Activated CD8-positive, alpha-beta T cell treated with anti-CD3 and anti-CD28 coated beads, Interleukin-2, amount 10 ng/mL, durations not matched to agents 7 days and 5 days (primary cell): Measurements from ENCODE around the gene ZNF283. TPM values are rescaled to one million over a fixed set of nuclear protein-coding genes. Genes with fewer than 3 reads are reported as not detected.
"Not testable (repeated sequence)": the region's sequence is repeated elsewhere in the genome, so short reads cannot be mapped to it uniquely, and the experiment has no call there.

ENCODE experiments used
- ATAC-seq: fragments of 150-1000 bp; cut with Tn5 transposase; one replicate; pipeline ENCODE4 v1.10.0; 2021; ENCODE audit warnings: moderate library complexity
- CTCF ChIA-PET: fragments of 350-600 bp; sonication (Branson Sonifier 250); formaldehyde crosslinking; loops from one replicate; lab custom pipeline; 2021; ENCODE audit warnings: antibody characterized with exemption; lab: Charles Lee
- POLR2A ChIA-PET: fragments of 350-600 bp; sonication (Branson Sonifier 250); formaldehyde crosslinking; loops from one replicate; lab custom pipeline; 2021; ENCODE audit warnings: antibody characterized with exemption; lab: Charles Lee
- DNase-seq: peaks from one replicate; pipeline ENCODE4 v3.0.0-alpha.2; 2020
- H3K27ac Mint-ChIP-seq: one replicate; pipeline ENCODE4 v1.8.0; 2021; ENCODE audit warnings: mild to moderate bottlenecking, mixed read lengths
- H3K27me3 Mint-ChIP-seq: one replicate; pipeline ENCODE4 v1.8.0; 2021; ENCODE audit warnings: low read depth, mixed read lengths
- H3K36me3 Mint-ChIP-seq: one replicate; pipeline ENCODE4 v1.8.0; 2021; ENCODE audit warnings: low read depth, mixed read lengths
- H3K4me1 Mint-ChIP-seq: one replicate; pipeline ENCODE4 v1.8.0; 2021; ENCODE audit warnings: low read depth, mixed read lengths
- H3K4me3 Mint-ChIP-seq: one replicate; pipeline ENCODE4 v1.8.0; 2021; ENCODE audit warnings: mild to moderate bottlenecking, mixed read lengths
- H3K9me3 Mint-ChIP-seq: one replicate; pipeline ENCODE4 v1.8.0; 2022; ENCODE audit warnings: mixed read lengths; ENCODE audit not compliant: insufficient read depth
- total RNA-seq, 2 experiments: library from RNA; stranded (reverse); gene quantifications; one replicate each; pipeline ENCODE4 v1.2.3, GENCODE V29; 2021

Gene ZNF283
- total RNA-seq, 2 experiments from 2014 or later, result 4.9 to 6.9 TPM

- CTCF ChIA-PET, result no interaction called here
- no peak for ATAC-seq
- H3K4me1 Mint-ChIP-seq, result peaks cover 10% of the 10 kb centered on the region
- DNase-seq, result no peak
- H3K4me3 Mint-ChIP-seq, result no peak overlapping the region
- H3K36me3 Mint-ChIP-seq, result peaks cover 5% of the 10 kb centered on the region
- no peaks in the 10 kb centered on the region for H3K9me3 Mint-ChIP-seq
- H3K27ac Mint-ChIP-seq, result no peak overlapping the region
- H3K27me3 Mint-ChIP-seq, result peaks cover 27% of the 10 kb centered on the region
- POLR2A ChIA-PET, result no interaction called here
Observed at GRCh38 chr19:43818500-43818899, 8.6 kb upstream of the ZNF283 start.

- H3K27ac Mint-ChIP-seq, result no peak overlapping the region
- ChIA-PET CTCF (interaction anchor here (0.9 to 1.6 kb wide), 3 partner anchors 11 to 54 kb away, joined by 3 to 9 read pairs (median 3); no protein-coding TSS in a partner anchor), POLR2A (interaction anchor here (0.6 to 0.9 kb wide), 2 partner anchors 33 to 163 kb away, joined by 3 read pairs; no protein-coding TSS in a partner anchor)
- peak overlapping the region; percentile 53 for H3K4me3 Mint-ChIP-seq
- peaks cover 10% of the 10 kb centered on the region for H3K4me1 Mint-ChIP-seq
- DNase-seq (no peak), ATAC-seq (no peak)
- H3K9me3 Mint-ChIP-seq, result peaks cover 4% of the 10 kb centered on the region
- H3K36me3 Mint-ChIP-seq, result peaks cover 5% of the 10 kb centered on the region
- peaks cover 39% of the 10 kb centered on the region for H3K27me3 Mint-ChIP-seq
Observed at GRCh38 chr19:43820098-43820883, 6.8 kb upstream of the ZNF283 start.

- H3K36me3 Mint-ChIP-seq, result peaks cover 5% of the 10 kb centered on the region
- DNase-seq (no peak), ATAC-seq (no peak)
- H3K4me3 Mint-ChIP-seq, result no peak overlapping the region
- CTCF ChIA-PET, result interaction anchor here (1.2 to 1.6 kb wide), 3 partner anchors 11 to 55 kb away, joined by 3 to 9 read pairs (median 4); no protein-coding TSS in a partner anchor
- peaks cover 5% of the 10 kb centered on the region for H3K9me3 Mint-ChIP-seq
- H3K27me3 Mint-ChIP-seq, result peaks cover 39% of the 10 kb centered on the region
- peaks cover 11% of the 10 kb centered on the region for H3K4me1 Mint-ChIP-seq
- POLR2A ChIA-PET, result interaction anchor here (0.6 to 0.9 kb wide), 3 partner anchors 32 to 744 kb away, joined by 3 read pairs; no protein-coding TSS in a partner anchor
- no peak overlapping the region for H3K27ac Mint-ChIP-seq
Observed at GRCh38 chr19:43820884-43821215, 6.3 kb upstream of the ZNF283 start.

GRCh38 chr19:43823856-43824255 lies 3.3 kb upstream of the ZNF283 start:
- ATAC-seq, POLR2A ChIA-PET, DNase-seq, H3K4me3 Mint-ChIP-seq, H3K27ac Mint-ChIP-seq: not testable (repeated sequence)
- peaks cover 21% of the 10 kb centered on the region for H3K36me3 Mint-ChIP-seq
- CTCF ChIA-PET, result interaction anchor here (0.6 kb wide), 1 partner anchor 78 kb away, joined by 3 read pairs; no protein-coding TSS in a partner anchor
- peaks cover 29% of the 10 kb centered on the region for H3K27me3 Mint-ChIP-seq
- H3K4me1 Mint-ChIP-seq, result peaks cover 31% of the 10 kb centered on the region
- peaks cover 15% of the 10 kb centered on the region for H3K9me3 Mint-ChIP-seq

- H3K4me3 Mint-ChIP-seq, H3K27ac Mint-ChIP-seq, CTCF ChIA-PET, POLR2A ChIA-PET, ATAC-seq, DNase-seq: not testable (repeated sequence)
- H3K36me3 Mint-ChIP-seq, result peaks cover 27% of the 10 kb centered on the region
- peaks cover 31% of the 10 kb centered on the region for H3K4me1 Mint-ChIP-seq
- peaks cover 15% of the 10 kb centered on the region for H3K9me3 Mint-ChIP-seq
- peaks cover 29% of the 10 kb centered on the region for H3K27me3 Mint-ChIP-seq
Observed at GRCh38 chr19:43824572-43824971, 2.5 kb upstream of the ZNF283 start.

- ChIA-PET CTCF (no interaction called here), POLR2A (no interaction called here)
- peaks cover 69% of the 10 kb centered on the region for H3K36me3 Mint-ChIP-seq
Observed at GRCh38 chr19:43839139-43839538, 12.0 kb downstream of the ZNF283 start.

GRCh38 chr19:43842007-43842406 lies 14.9 kb downstream of the ZNF283 start:
- ChIA-PET CTCF (no interaction called here), POLR2A (interaction anchor here (0.5 kb wide), 1 partner anchor 498 kb away, joined by 3 read pairs; no protein-coding TSS in a partner anchor)
- DNase-seq, result no peak
- Mint-ChIP-seq H3K4me3 (no peak overlapping the region), H3K36me3 (peaks cover 65% of the 10 kb centered on the region), H3K4me1 (no peaks in the 10 kb centered on the region), H3K27ac (no peak overlapping the region), H3K27me3 (no peaks in the 10 kb centered on the region), H3K9me3 (peaks cover 65% of the 10 kb centered on the region)
- no peak for ATAC-seq

More at GRCh38 chr19:43839139-43839538, 12.0 kb downstream of the ZNF283 start:
- Mint-ChIP-seq H3K27ac (no peak overlapping the region), H3K27me3 (no peaks in the 10 kb centered on the region), H3K4me3 (no peak overlapping the region), H3K4me1 (no peaks in the 10 kb centered on the region), H3K9me3 (peaks cover 55% of the 10 kb centered on the region)
- no peak for DNase-seq
- ATAC-seq, result no peak

- ChIA-PET CTCF (no interaction called here), POLR2A (no interaction called here)
- no peak for ATAC-seq
- Mint-ChIP-seq H3K4me3 (no peak overlapping the region), H3K36me3 (peaks cover 40% of the 10 kb centered on the region), H3K27ac (no peak overlapping the region), H3K9me3 (peaks cover 57% of the 10 kb centered on the region), H3K4me1 (no peaks in the 10 kb centered on the region), H3K27me3 (no peaks in the 10 kb centered on the region)
- DNase-seq, result no peak
Observed at GRCh38 chr19:43847246-43847645, 20.1 kb downstream of the ZNF283 start.

- peaks cover 36% of the 10 kb centered on the region for H3K36me3 Mint-ChIP-seq
- no peaks in the 10 kb centered on the region for H3K27me3 Mint-ChIP-seq
- ATAC-seq (no peak), DNase-seq (no peak)
- H3K4me1 Mint-ChIP-seq, result no peaks in the 10 kb centered on the region
- no peak overlapping the region for H3K4me3 Mint-ChIP-seq
- H3K9me3 Mint-ChIP-seq, result peaks cover 60% of the 10 kb centered on the region
- CTCF ChIA-PET, result no interaction called here
- H3K27ac Mint-ChIP-seq, result no peak overlapping the region
- POLR2A ChIA-PET, result no interaction called here
Observed at GRCh38 chr19:43847884-43848283, 20.8 kb downstream of the ZNF283 start.

GRCh38 chr19:43848821-43849220 lies 21.7 kb downstream of the ZNF283 start:
- ChIA-PET CTCF (no interaction called here), POLR2A (no interaction called here)
- Mint-ChIP-seq H3K4me1 (no peaks in the 10 kb centered on the region), H3K4me3 (no peak overlapping the region), H3K36me3 (peaks cover 34% of the 10 kb centered on the region), H3K9me3 (peaks cover 57% of the 10 kb centered on the region), H3K27me3 (no peaks in the 10 kb centered on the region), H3K27ac (no peak overlapping the region)
- no peak for DNase-seq
- no peak for ATAC-seq

- no peaks in the 10 kb centered on the region for H3K27me3 Mint-ChIP-seq
- POLR2A ChIA-PET, result no interaction called here
- CTCF ChIA-PET, result no interaction called here
- H3K4me1 Mint-ChIP-seq, result no peaks in the 10 kb centered on the region
- no peak overlapping the region for H3K4me3 Mint-ChIP-seq
- H3K36me3 Mint-ChIP-seq, result peaks cover 8% of the 10 kb centered on the region
- no peak for DNase-seq
- no peak overlapping the region for H3K27ac Mint-ChIP-seq
- H3K9me3 Mint-ChIP-seq, result peaks cover 36% of the 10 kb centered on the region
- no peak for ATAC-seq
Observed at GRCh38 chr19:43858174-43858573, 31.1 kb downstream of the ZNF283 start.

GRCh38 chr19:43866923-43867322 lies 39.8 kb downstream of the ZNF283 start:
- H3K36me3 Mint-ChIP-seq, H3K27me3 Mint-ChIP-seq, H3K4me1 Mint-ChIP-seq, POLR2A ChIA-PET, H3K4me3 Mint-ChIP-seq, DNase-seq, H3K27ac Mint-ChIP-seq, ATAC-seq, CTCF ChIA-PET: not testable (repeated sequence)
- H3K9me3 Mint-ChIP-seq, result peaks cover 36% of the 10 kb centered on the region
